Measurements from ENCODE around the gene SDCBP2. TPM values are rescaled to one million over a fixed set of nuclear protein-coding genes. Genes with fewer than 3 reads are reported as not detected.

Gene SDCBP2
- total RNA-seq, 4 donors from 2014 or later = 1.3 to 2.9 (median 2.1) TPM

- Histone ChIP-seq H3K36me3 (peaks cover 0 to 15% of the 10 kb centered on the region in 2 donors), H3K4me3 (no peak overlapping the region), H3K9me3 (no peaks in the 10 kb centered on the region), H3K4me1 (no peaks in the 10 kb centered on the region), H3K27ac (no peak overlapping the region), H3K27me3 (no peaks in the 10 kb centered on the region)
- no peak for ATAC-seq
- TF ChIP-seq CTCF (IDR thresholded peaks at IDR 0.05 in 4 of 5, conservative IDR thresholded peaks at IDR 0.05 in 1 of 5) (no peak), POLR2A (IDR thresholded peaks at IDR 0.05) (no peak)
- in situ Hi-C loops (cut with MboI; ENCODE audit: low sequenced_read_pairs in 4 of 4) = no loop called here
- intact Hi-C loops (cut with DNase I; ENCODE audit: low total_unique reads) = no loop called here
- no peak for DNase-seq
Measured at GRCh38 chr20:1363522-1363921, 34.6 kb upstream of the SDCBP2 start.

- DNase-seq = no peak
- Histone ChIP-seq H3K27me3 (no peaks in the 10 kb centered on the region), H3K27ac (no peak overlapping the region), H3K9me3 (no peaks in the 10 kb centered on the region), H3K4me3 (no peak overlapping the region), H3K36me3 (peaks cover 0 to 7% of the 10 kb centered on the region in 2 donors), H3K4me1 (no peaks in the 10 kb centered on the region)
- in situ Hi-C loops (cut with MboI; ENCODE audit: low sequenced_read_pairs in 4 of 4) (no loop called here), intact Hi-C loops (cut with DNase I; ENCODE audit: low total_unique reads) (no loop called here)
- ATAC-seq = no peak
- TF ChIP-seq POLR2A (IDR thresholded peaks at IDR 0.05) (no peak), CTCF (IDR thresholded peaks at IDR 0.05 in 4 of 5, conservative IDR thresholded peaks at IDR 0.05 in 1 of 5) (no peak)
Measured at GRCh38 chr20:1362484-1362883, 33.5 kb upstream of the SDCBP2 start.

GRCh38 chr20:1360094-1360846, 31.3 kb upstream of the SDCBP2 start:
- no peak for ATAC-seq
- TF ChIP-seq CTCF (IDR thresholded peaks at IDR 0.05 in 4 of 5, conservative IDR thresholded peaks at IDR 0.05 in 1 of 5) (no peak), POLR2A (IDR thresholded peaks at IDR 0.05) (no peak)
- in situ Hi-C loops (cut with MboI; ENCODE audit: low sequenced_read_pairs in 4 of 4) = no loop called here
- DNase-seq = no peak
- H3K27me3 ChIP-seq = no peaks in the 10 kb centered on the region
- no peaks in the 10 kb centered on the region for H3K9me3 ChIP-seq
- H3K27ac ChIP-seq = no peak overlapping the region
- H3K4me1 ChIP-seq = no peaks in the 10 kb centered on the region
- intact Hi-C loops (cut with DNase I; ENCODE audit: low total_unique reads) = no loop called here
- H3K4me3 ChIP-seq = no peak overlapping the region
- peaks cover 0 to 10% of the 10 kb centered on the region in 2 donors for H3K36me3 ChIP-seq

GRCh38 chr20:1357921-1358671, 29.2 kb upstream of the SDCBP2 start:
- ATAC-seq = no peak
- Histone ChIP-seq H3K9me3 (no peaks in the 10 kb centered on the region), H3K36me3 (peaks cover 0 to 21% of the 10 kb centered on the region in 2 donors)

More at GRCh38 chr20:1357921-1358671, 29.2 kb upstream of the SDCBP2 start:
- TF ChIP-seq CTCF (IDR thresholded peaks at IDR 0.05 in 4 of 5, conservative IDR thresholded peaks at IDR 0.05 in 1 of 5) = no peak
- Histone ChIP-seq H3K4me3 (no peak overlapping the region), H3K27ac (no peak overlapping the region), H3K27me3 (no peaks in the 10 kb centered on the region), H3K4me1 (no peaks in the 10 kb centered on the region)
- in situ Hi-C loops (cut with MboI; ENCODE audit: low sequenced_read_pairs in 4 of 4) (no loop called here), intact Hi-C loops (cut with DNase I; ENCODE audit: low total_unique reads) (no loop called here)
- no peak for DNase-seq
